ENCODE results near the gene ACSL4. TPM values are rescaled to one million over a fixed set of nuclear protein-coding genes. Genes with fewer than 3 reads are reported as not detected.
A peak's percentile ranks its signal among the peaks of the same experiment; 100 is the strongest.
"Not testable (repeated sequence)": the region's sequence is repeated elsewhere in the genome, so short reads cannot be mapped to it uniquely, and the experiment has no call there.

ACSL4 gene
- total RNA-seq, 1 donor: 117 TPM

DNA sequence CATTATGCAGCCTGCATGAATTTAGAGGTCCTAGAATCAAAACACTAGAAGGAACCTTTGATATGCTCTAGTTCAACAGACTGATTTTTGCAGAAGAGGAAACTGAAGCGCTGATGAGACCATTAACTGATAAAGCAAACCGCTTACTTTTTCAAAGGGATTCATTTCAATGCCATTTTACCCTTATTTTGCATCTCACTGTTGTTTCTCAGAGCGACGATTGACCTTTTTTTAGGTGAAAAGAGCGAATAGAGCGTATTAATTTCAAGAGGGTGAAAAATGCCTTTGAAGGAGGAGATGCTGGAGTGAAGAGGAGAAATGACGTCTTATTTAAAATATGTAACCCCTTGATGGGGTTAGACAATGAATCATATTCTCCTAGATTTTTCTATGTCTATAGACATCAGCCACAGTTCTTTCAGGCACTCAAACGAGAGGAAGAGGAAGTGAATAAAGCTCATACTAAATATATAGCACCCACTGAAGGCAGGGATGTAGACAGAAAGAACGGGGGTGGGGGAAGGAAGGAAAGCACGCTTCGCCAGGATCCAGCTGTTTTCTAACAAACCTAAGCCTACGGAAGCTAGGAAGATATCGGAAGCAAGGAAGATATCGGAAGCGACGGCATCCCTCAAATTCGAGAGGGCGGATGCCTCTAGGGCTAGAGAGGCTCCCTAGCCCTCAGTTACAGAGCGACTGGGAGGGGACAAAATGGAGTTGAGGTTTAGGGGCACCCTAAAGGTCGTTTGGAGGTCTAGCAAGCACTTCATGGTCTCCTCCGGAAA is 848 bp downstream of the ACSL4 start:
- Histone ChIP-seq H3K4me1 (ENCODE audit: insufficient read depth, low read length) (peaks cover 4% of the 10 kb centered on the region), H3K36me3 (ENCODE audit: insufficient read depth, low read length) (no peaks in the 10 kb centered on the region), H3K79me2 (ENCODE audit: insufficient read depth, low read length) (peaks cover 59% of the 10 kb centered on the region), H4K20me1 (ENCODE audit: insufficient read depth, low read length) (peaks cover 11% of the 10 kb centered on the region), H3K9me3 (ENCODE audit: low read depth, low read length) (no peaks in the 10 kb centered on the region), H2AFZ (ENCODE audit: low read length) (peak overlapping the region; percentile 60), H3K27me3 (ENCODE audit: insufficient read depth, low read length) (no peaks in the 10 kb centered on the region), H3K4me3 (ENCODE audit: insufficient read depth, low read length) (peak overlapping the region; percentile 84), H3K4me2 (ENCODE audit: insufficient read depth, low read length) (peak overlapping the region; percentile 77), H3K27ac (ENCODE audit: low read depth, low read length) (peak overlapping the region; percentile 93)
- DNase-seq (ENCODE audit: insufficient read length, low spot score, missing footprints): no peak
- TF ChIP-seq, protein P1, sequence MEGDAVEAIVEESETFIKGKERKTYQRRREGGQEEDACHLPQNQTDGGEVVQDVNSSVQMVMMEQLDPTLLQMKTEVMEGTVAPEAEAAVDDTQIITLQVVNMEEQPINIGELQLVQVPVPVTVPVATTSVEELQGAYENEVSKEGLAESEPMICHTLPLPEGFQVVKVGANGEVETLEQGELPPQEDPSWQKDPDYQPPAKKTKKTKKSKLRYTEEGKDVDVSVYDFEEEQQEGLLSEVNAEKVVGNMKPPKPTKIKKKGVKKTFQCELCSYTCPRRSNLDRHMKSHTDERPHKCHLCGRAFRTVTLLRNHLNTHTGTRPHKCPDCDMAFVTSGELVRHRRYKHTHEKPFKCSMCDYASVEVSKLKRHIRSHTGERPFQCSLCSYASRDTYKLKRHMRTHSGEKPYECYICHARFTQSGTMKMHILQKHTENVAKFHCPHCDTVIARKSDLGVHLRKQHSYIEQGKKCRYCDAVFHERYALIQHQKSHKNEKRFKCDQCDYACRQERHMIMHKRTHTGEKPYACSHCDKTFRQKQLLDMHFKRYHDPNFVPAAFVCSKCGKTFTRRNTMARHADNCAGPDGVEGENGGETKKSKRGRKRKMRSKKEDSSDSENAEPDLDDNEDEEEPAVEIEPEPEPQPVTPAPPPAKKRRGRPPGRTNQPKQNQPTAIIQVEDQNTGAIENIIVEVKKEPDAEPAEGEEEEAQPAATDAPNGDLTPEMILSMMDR (IDR thresholded peaks at IDR 0.05; ENCODE audit: extremely low read depth, low read depth, low read length): no peak

DNA sequence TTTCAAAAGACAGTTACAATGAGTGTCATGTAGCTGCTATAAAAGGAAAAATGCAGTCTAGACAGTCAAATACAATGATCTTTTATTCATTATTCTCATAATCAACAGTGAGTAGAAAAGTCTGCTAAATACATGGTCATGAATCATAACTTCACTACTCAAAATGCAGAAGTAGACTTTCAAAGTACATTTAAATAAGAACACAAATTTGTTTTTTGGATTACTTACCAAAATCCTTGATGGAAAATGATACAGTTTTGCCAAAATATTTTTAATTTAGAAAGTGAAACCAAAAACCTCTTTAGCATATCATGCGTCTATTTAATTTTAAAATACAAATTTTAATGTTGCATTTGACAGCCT is 4.9 kb downstream of the ACSL4 start:
- no peaks in the 10 kb centered on the region for H3K36me3 ChIP-seq (ENCODE audit: insufficient read depth, low read length)
- no peak overlapping the region for H2AFZ ChIP-seq (ENCODE audit: low read length)
- H3K4me3 ChIP-seq (ENCODE audit: insufficient read depth, low read length): peak overlapping the region; percentile 26
- H4K20me1 ChIP-seq (ENCODE audit: insufficient read depth, low read length): peaks cover 15% of the 10 kb centered on the region
- H3K27me3 ChIP-seq (ENCODE audit: insufficient read depth, low read length): no peaks in the 10 kb centered on the region
- TF ChIP-seq, protein P1 (IDR thresholded peaks at IDR 0.05; ENCODE audit: extremely low read depth, low read depth, low read length): no peak
- H3K4me2 ChIP-seq (ENCODE audit: insufficient read depth, low read length): peak overlapping the region; percentile 66
- H3K27ac ChIP-seq (ENCODE audit: low read depth, low read length): peak overlapping the region; percentile 3
- DNase-seq (ENCODE audit: insufficient read length, low spot score, missing footprints): no peak
- H3K79me2 ChIP-seq (ENCODE audit: insufficient read depth, low read length): peaks cover 90% of the 10 kb centered on the region
- no peaks in the 10 kb centered on the region for H3K9me3 ChIP-seq (ENCODE audit: low read depth, low read length)
- H3K4me1 ChIP-seq (ENCODE audit: insufficient read depth, low read length): peaks cover 1% of the 10 kb centered on the region

DNA sequence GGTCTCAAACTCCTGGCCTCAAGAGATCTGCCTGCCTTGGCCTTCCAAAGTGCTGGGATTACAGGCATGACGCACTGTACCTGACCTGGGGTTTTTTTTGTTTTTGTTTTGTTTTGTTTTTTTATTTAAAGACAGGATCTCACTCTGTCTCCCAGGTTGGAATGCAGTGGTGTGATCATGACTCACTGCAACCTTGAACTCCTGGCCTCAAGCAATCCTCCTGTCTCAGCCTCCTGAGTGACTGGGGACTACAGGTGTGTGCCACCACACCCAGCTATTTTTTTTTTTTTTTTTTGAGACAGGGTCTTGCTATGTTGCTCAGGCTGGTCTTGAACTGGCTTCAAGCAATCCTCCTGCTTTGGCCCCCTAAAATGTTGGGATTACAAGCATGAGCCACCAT is 8.1 kb downstream of the ACSL4 start:
- H3K4me3 ChIP-seq (ENCODE audit: insufficient read depth, low read length); DNase-seq (ENCODE audit: insufficient read length, low spot score, missing footprints); H3K36me3 ChIP-seq (ENCODE audit: insufficient read depth, low read length); H2AFZ ChIP-seq (ENCODE audit: low read length); H3K27ac ChIP-seq (ENCODE audit: low read depth, low read length); H3K4me1 ChIP-seq (ENCODE audit: insufficient read depth, low read length); H4K20me1 ChIP-seq (ENCODE audit: insufficient read depth, low read length); H3K4me2 ChIP-seq (ENCODE audit: insufficient read depth, low read length); H3K27me3 ChIP-seq (ENCODE audit: insufficient read depth, low read length); H3K9me3 ChIP-seq (ENCODE audit: low read depth, low read length): not testable (repeated sequence)
- H3K79me2 ChIP-seq (ENCODE audit: insufficient read depth, low read length): peaks cover 89% of the 10 kb centered on the region

DNA sequence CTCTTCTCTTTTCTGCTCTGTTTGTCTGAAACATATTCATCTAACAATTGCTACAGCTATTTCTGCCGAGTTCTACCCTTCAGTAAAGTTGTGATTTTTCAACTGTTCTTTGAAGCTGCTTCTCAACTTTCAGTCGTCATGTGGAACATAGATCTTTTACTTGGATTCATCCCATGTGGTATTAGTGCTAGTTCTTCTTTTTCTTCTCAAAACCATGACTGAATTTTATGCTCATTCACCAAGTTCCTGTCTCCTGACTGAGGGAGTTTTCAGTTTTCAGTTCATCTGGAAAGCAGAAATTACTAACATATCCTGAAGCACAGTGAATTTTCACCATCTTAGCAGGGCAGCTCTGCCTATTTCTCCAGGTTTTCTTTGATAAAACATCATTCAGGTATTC is 12.1 kb downstream of the ACSL4 start:
- H2AFZ ChIP-seq (ENCODE audit: low read length): no peak overlapping the region
- peaks cover 10% of the 10 kb centered on the region for H4K20me1 ChIP-seq (ENCODE audit: insufficient read depth, low read length)
- H3K4me3 ChIP-seq (ENCODE audit: insufficient read depth, low read length): no peak overlapping the region
- no peaks in the 10 kb centered on the region for H3K27me3 ChIP-seq (ENCODE audit: insufficient read depth, low read length)
- H3K36me3 ChIP-seq (ENCODE audit: insufficient read depth, low read length): no peaks in the 10 kb centered on the region
- no peak for DNase-seq (ENCODE audit: insufficient read length, low spot score, missing footprints)
- peaks cover 16% of the 10 kb centered on the region for H3K4me1 ChIP-seq (ENCODE audit: insufficient read depth, low read length)
- H3K4me2 ChIP-seq (ENCODE audit: insufficient read depth, low read length): no peak overlapping the region
- no peak overlapping the region for H3K27ac ChIP-seq (ENCODE audit: low read depth, low read length)
- H3K79me2 ChIP-seq (ENCODE audit: insufficient read depth, low read length): peaks cover 93% of the 10 kb centered on the region
- no peaks in the 10 kb centered on the region for H3K9me3 ChIP-seq (ENCODE audit: low read depth, low read length)
- TF ChIP-seq, protein P1 (IDR thresholded peaks at IDR 0.05; ENCODE audit: extremely low read depth, low read depth, low read length): no peak
